Stimulated activated CD8-positive, alpha-beta memory T cell treated with anti-CD3 and anti-CD28 coated beads, Interleukin-4, amount 100 ng/mL, for 1 hour (primary cell): ENCODE results near the gene MPP3.
"Not testable (repeated sequence)": the region's sequence is repeated elsewhere in the genome, so short reads cannot be mapped to it uniquely, and the experiment has no call there.

Experiments
- DNase-seq, 2 donors: peaks; one replicate each; pipeline ENCODE4 v3.0.0-alpha.2; 2020; ENCODE audit warnings: low read depth in 2 of 2, low spot score in 1 of 2

Gene MPP3, protein sequence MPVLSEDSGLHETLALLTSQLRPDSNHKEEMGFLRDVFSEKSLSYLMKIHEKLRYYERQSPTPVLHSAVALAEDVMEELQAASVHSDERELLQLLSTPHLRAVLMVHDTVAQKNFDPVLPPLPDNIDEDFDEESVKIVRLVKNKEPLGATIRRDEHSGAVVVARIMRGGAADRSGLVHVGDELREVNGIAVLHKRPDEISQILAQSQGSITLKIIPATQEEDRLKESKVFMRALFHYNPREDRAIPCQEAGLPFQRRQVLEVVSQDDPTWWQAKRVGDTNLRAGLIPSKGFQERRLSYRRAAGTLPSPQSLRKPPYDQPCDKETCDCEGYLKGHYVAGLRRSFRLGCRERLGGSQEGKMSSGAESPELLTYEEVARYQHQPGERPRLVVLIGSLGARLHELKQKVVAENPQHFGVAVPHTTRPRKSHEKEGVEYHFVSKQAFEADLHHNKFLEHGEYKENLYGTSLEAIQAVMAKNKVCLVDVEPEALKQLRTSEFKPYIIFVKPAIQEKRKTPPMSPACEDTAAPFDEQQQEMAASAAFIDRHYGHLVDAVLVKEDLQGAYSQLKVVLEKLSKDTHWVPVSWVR

DNA sequence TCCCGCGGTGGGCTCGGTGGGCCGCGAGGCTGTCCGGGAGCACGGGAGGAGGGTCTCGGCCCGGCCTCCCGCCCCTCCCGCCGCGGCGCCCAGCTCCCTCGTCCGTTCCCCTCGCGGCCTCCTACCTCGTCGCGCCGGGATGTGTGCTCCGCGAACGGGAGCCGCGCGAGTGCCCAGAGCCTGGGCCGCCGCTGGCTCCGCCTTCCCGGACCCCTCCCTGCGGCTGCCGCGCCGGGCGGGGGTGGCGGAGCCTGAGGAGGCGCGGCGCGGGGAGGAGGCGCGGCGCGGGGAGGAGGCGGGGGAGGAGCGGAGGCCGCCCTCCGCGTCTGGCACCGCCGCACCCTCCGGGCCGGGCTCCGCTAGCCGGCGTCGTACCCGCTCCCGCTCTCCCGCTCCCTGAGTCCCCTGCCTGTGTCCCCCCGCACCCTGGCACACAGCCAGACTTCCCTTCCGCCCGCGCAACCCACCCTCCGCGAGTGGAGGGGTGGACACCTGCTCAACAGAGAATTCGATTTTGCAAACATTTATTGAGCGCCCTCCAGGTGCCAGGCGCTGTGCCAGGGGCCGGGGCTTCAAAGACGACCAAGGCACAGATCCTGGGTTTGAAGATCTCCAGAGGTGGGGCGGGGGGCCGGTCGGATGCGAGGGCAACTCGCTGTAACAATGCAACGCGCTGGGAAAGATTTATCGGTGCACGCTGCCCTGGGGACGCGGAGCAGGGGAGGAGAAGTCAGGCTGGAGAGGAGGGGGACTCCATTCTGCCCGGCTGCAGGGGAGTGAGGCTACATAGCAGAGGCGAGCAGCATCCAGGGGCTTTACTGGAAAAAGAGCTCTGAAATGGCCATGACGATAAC is at the start of gene MPP3:
Gene MPP3 (minus strand): TSS at position 171 of the 854 bp plus-strand sequence. CDS start 1,240 bp downstream, outside the sequence.
- DNase-seq, result peak in 1 of 2 donors; percentile 3

DNA sequence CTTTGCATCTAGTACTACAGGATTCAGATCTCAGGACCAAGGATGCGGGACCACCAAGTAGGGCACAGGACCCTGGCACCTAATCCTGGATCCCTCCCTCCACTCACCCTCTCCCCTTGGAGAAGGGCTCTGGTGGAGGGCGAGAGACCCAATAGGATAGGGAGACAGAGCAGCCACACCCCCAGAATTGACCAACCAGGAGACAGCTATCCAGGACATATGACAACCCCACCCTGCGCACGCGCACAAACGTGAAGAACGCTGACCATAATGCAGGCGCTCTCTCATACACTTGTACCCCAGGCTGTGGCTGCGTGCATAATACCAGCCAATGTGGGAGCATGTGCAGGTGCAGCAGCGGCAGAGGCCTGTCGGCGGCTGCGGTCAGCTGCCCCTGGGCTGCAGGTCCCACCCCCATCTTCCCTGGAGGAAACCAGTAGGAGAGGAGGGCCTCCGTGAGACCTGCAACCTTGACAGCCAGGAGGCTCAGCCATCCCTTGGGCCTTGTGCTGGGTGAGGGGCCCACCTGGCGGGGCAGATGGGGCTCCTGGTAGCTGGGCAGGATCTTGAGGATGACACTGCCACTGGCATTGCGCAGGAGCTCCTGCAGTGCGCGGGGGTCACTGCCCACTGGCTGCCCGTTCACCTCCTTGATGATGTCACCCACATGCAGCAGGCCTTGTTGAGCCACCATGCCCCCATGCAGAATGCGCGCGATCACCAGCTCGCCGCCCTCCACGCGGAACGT is 49.0 kb upstream of the MPP3 start:
- no peak for DNase-seq

DNA sequence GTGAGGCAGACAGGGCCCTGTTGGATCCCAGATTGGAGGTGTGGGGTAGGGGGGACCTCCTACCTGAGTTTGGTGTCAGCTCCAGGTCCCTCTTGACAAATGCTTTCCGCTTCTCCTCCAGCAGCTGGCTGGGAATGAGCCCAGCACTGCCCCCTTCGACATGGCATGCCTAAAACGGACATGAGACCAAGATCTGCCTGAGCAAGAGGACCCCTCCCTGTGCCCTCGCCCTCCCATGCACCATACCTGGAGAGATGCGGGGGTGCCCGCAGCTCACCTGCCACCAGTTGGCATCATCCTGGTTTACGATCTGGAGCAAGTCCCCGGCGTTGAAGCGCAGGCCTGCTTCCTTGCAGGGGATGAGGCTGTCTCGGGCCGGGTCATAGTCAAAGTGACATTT is 48.2 kb upstream of the MPP3 start:
- no peak for DNase-seq

DNA sequence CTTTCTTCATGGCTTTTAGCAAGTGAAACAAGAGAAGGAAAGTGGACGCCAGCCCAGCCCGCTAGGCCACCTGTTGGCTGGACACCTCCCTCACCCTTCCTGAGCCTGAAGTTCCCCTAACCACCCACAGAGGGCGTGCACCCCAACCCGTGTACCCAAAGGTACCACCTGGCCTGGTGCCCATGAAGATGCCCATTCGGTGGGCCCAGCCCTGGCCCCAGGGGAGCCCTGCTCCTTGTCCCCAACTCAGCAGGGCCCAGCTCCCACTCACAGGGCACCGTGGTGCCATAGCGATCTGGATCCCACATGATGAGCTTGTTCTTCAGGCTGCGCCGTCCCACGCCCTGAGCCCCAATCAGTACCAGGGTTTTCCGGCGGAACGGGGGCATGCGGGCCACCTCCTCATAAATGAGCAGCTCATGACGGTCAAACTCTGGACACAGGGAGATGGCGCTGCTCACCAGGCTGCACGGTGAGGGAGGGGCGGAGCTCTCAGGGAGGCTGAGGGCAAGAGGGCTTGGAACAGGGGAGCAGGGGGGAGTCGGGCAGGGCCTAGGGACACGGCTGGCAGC is 47.6 kb upstream of the MPP3 start:
- no peak for DNase-seq

DNA sequence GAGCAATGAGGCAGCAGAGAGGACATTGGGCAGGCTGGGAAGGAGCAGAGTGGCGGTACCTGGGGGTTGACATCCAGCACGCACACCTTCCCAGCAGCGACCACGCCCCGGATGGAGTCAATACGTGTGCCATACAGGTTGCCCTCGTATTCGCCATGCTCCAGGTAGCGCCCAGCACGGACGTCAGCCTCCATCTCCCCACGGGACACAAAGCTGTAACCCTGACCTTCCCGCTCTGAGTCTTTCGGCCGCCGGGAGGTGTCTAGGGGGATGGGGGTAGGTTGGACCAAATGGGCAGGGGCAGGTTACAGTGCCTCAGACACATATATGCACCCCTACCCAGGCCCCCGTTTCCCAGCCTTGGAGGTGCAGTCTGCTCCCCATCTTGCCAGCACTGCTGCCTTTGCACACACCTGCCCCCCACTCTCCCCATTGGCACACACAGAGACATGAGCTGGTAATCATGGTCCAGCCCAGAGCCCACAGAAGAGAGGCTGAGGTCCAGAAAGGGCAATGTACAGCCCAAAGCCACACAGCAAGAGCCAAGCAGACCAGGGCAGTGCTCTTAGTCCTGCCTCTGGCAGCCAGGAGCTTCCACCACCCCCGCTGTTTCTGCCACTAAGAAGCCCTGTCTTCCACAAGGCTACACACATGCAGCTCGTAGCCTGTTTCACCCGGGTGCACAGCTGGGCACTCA is 46.9 kb upstream of the MPP3 start:
- no peak for DNase-seq

DNA sequence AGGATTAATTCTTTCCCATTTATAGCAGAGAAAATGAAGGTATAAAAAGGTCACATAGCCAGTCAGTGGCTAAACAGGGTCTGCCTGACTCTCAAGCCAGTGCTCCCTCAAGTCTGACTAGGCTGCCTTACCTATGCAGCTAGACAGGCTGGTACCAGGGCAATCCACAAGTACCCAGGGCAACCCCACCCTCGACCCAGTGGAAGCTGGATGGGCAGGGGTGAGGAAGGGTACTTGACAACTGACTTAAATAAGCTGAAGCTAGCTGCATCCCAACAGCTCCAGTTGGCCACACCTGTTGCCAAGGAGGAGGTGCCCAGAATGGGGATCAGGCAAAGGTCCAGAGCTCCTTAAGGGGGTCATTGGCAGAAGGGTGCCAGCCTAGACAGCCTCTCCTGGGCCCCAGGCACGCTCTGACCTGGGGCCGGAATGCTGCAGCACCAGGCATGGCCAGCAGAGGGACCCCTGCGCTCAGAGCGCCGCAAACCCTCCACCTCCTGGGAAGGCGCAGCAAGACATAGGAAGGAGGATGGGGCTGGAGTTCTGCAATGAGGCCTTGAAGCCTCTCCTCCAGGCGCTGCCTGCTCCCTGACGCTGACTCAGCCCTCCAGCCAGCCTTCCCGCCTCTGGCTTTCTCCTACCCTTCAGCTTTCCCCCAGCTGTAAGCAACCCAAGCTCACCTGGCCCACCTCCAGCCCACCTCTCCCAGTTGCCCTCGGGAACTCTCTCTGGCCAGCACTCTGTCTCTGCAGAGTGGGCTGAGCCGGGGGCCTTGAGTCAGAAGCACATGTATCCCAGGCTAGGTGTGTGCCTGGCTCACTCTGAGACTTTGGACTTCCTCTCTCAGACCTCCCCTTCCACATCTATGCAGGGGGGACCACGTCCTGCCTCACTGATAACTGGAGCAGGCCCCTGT is 45.6 kb upstream of the MPP3 start:
- peak; percentile 39 to 40 for DNase-seq

DNA sequence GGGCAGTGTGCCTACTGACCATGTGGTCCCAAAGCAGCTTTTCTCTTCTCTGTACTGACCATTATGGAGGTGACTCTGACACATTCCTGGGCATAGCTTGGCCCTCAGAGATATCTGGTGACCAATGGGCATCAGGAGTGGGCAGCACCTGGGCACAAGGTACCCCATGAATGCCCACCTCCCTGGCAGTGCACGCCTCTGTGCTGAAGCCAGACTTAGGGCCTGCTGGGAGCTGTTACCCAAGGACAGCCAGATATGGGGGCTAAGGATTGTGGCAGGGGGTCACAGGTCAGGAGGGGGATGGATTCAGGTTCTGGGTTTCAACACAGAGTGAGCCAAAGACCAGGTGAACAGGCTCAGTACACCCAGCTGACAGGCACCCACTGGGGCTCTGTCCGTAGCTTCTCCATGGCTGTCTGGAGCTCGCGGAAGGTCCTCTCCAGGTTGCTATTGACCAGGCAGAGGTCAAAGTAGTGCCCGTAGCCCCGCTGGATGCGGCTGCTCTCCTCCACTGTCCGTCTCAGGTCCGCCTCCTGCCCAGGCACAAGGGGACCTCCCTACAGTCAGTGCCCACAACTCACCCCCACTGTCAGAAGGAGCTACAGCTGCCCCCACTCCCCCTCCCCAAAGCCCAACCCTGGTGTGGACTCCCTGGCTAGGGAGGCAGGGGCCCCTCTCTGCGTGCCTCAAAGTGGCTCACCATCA is 44.7 kb upstream of the MPP3 start:
- no peak for DNase-seq

DNA sequence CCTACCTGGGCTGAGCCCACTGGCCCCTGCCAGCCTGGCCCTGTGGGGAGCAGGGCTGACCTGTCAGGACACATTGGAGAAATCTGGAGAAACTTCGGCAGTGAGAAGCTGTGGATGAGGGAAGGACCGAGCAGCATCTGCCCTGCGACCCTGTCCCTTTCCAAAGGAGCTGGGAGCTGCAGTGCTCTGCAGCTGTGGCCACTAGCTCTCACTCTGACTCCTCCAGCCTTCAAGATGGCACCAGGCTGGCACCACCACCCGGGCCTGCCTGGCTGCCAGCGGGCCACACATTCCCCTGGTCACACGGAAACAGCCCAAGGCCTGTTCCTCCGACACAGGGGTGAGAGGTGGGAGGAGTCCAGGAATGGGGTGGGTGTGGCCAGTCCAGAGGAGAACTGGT is 44.1 kb upstream of the MPP3 start:
- no peak for DNase-seq

DNA sequence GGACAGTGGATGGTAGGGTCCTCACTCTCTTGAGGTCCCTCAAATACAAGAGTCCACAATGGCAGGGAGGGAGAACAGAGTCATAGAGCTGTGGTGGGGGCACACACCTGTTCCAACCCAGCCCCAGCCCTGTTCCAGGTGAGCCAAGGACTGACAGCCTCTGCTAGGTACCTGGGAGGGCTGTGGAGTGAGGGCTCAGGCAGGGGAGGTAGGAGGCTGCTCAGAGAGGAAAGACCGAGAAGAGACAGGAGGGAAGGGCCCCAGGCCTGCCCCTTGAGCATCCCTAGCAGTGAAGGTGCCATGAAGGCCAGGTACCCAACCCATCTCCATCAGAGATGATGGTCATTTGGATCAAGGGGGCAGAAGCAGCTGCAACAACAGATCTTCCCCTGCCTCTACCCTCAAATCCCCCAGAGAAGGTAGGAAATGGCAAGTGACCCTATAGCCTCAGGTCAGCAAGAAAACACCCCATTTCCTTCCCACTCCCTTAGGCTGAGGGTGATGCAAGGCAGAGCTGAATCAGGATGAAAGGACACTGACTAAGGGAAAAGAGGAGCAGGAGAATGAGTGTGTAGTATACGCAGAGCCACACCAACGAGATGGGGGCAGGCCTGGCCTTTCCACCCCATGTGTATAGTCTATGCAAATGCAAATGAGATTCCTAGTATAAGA is 42.7 kb upstream of the MPP3 start:
- no peak for DNase-seq

DNA sequence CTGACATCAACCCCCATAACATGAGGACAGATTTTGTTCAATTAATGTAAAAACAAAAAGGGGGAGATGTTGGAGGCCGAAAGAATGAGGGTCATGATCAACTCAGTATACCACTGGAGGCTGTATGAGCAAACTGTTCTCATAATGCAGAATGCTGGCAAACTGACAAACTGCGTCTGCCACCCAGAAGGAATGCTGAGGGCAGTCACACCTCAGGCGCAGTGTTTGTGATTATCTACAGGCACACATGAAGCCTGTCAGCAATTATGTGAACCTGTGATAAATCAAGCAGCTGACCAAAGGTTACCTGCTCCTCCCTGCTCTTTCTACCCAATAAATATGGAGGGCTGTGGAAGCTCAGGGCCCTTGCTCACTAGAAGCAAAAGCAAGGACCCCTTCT is 41.3 kb upstream of the MPP3 start:
- DNase-seq, result no peak

DNA sequence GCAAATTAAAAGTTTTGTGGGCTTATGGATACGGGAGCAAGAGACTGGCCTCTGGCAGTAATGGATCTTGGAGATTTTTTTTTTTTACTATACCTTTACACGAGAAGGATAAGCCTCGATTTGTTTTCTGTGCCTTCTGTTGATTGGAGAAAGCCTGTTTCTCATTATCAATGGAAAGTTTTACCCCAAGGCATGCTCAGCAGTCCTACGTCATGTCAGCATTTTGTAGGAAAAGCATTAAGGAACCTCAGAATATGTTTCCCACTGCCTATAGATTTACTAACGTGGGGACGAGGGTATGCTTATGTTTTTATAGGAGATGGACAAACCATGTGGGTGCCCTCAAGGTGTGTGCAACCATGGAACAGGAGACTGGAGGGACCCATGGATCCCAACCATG is 40.9 kb upstream of the MPP3 start:
- DNase-seq, result no peak

DNA sequence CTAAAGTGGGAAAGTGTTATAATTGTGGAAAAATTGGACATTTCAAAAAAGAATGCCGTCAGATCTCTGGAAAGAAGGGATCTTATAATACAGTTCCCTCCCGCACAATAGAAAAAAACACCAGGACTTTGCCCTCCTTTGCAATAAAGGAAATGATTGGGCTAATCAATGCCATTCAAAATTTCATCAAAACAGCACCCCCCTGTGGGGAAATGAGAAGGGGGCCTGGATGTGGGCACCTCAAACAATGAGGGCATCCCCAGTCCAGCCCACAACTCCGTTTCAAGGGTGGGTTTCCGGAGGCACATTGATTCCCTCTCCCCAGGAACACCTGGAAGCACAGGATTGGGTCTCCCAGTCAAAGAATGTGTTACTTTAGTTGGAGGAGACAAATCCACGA is 40.1 kb upstream of the MPP3 start:
- DNase-seq, result no peak

DNA sequence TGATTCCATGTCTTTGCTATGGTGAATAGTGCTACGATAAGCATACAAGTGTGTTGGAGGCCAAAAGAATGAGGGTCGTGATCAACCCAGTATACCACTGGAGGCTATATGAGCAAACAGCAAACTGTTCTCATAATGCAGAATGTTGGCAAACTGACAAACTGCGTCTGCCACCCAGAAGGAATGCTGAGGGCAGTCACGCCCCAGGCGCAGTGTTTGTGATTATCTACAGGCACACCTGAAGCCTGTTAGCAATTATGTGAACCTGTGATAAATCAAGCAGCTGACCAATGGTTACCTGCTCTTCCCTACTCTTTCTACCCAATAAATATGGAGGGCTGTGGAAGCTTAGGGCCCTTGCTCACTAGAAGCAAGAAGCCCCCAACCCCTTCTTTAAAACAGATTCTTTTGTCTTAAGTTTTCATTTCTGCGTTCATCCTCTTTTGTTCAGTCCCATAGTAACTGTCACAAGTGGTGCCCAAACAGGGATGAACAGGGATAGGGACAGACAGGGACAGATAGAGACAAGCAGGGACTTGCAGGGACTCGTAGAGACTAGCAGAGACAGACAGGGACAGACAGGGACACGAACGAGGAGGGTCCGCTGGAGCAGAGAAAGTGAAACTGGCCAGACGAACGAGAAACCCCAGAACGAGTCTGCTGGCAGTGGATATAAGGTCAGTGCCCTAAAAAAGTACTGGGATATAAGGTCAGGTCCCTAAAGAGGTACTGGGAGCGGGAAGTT is 39.2 kb upstream of the MPP3 start:
- DNase-seq, result no peak

DNA sequence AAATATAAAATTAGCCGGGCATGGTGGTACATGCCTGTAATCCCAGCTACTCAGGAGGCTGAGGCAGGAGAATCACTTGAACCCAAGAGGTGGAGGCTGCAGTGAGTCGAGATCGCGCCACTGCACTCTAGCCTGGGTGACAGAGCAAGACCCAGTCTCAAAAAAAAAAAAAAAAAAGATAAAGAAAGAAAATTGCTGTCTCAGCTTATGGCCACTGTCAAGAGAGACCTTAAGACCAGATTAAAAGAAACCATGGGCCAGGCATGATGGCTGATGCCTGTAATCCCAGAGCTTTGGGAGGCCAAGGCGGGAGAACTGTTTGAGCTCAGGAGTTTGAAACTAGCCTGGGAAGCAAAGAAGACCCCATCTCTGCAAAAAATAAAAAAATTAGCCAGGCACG is 36.1 kb upstream of the MPP3 start:
- DNase-seq, result not testable (repeated sequence)

DNA sequence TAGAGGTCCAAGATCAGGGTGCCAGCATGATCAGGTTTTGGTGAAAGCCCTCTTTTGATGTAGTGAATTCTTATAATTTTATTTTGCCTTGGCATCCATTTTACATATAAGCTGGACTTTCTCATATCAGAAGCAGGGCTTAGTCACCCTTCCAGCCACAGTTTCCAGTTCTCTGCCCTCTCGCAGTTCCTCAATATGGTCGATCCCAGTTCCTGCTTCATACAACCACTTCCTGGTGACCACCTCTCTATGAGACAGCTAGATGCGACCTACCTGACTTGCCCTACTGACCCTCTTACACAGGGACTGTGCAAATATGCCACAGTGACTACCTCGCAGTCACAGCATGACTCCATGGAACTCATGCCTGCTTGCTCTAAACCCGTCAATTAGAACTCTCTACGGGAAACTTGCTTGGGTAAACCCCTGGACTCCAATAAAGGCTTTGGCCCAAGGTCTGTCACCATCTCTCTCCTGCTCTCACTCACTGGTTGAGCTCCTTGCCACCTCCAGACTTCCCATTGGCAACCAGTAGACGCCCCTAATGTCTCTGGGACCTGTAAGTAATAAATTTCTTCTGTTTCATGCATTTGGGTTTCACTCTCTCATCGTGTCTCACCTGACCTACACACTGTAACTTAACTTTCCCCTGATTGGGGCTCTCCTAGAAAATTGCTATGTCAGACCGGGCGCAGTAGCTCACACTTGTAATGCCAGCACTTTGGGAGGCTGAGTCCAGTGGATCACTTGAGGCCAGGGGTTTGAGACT is 35.5 kb upstream of the MPP3 start:
- DNase-seq, result no peak

DNA sequence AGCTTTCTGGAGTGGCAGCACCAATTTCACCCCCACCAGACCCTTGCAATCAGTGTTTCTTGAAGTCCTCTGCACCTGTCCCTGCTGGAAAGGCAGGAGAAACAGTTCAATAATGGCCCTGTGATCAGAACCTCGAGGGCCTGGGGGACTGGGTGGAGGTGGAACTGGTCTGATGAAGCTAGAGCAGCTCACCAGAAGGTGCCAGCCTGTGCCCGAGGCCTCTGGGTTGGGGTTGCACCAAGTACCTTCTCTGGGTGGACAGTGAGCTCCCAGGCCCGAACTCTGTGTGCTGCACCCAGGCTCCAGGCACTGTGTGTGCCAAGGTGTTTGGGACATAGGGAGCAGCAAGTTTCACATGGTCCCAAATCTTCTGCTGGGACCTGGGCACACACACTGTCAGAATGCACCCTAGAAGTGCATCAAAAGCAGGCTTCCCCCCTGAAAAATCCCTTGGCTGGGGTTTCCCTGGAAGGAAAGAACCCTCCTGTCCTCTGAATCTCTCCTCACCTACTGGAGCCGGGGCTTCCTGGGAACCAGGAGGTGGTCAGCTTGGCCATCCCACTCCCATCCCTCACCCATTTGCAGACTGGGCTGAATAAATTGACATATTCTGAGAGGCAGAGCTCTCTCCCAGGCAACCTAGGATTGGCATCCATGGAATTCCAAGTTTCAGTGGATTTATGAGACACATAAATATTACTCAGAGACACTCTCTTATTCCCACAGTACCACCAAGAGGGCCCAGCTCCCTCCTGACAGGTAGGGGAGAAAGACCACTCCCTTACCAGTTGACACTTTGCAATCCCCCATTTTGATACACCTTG is 31.4 kb upstream of the MPP3 start:
- no peak for DNase-seq
